HEK293 (cell line): ENCODE data around the gene OVCH1.

ENCODE experiments used
- CTCF ChIA-PET: fragments of 350-600 bp; formaldehyde crosslinking; extraction: SDS; loops from one replicate; lab custom pipeline; 2021; ENCODE audit warnings: antibody characterized with exemption; lab: Yijun Ruan, JAX
- POLR2A ChIA-PET: fragments of 300-600 bp; formaldehyde crosslinking; extraction: SDS; loops from one replicate; lab custom pipeline; 2020; ENCODE audit warnings: antibody characterized with exemption, inconsistent platforms; lab: Yijun Ruan, JAX
- H3K27ac ChIP-seq: fragments of 200-500 bp; sonication (Bioruptor generic); 2 replicates; pipeline ENCODE4 v1.5.1; 2014; ENCODE audit warnings: low read depth, low read length, control low read depth, inconsistent platforms; ENCODE audit errors: extremely low read depth
- H3K36me3 ChIP-seq, 2 experiments: fragments of 200-500 bp in 1 of 2; sonication (Bioruptor generic) in 1 of 2; 1 replicate in 1 of 2; 2 replicates in 1 of 2; pipeline ENCODE4 v1.5.1; 2014 to 2017; ENCODE audit warnings: inconsistent platforms in 2 of 2, low read length in 2 of 2; ENCODE audit not compliant: control insufficient read depth in 2 of 2, insufficient read depth in 1 of 2
- H3K4me1 ChIP-seq: fragments of 200-500 bp; sonication (Bioruptor generic); 2 replicates; pipeline ENCODE4 v1.5.1; 2014; ENCODE audit warnings: mild to moderate bottlenecking, low read length, inconsistent platforms; ENCODE audit not compliant: control insufficient read depth, insufficient read depth
- H3K4me3 ChIP-seq: 2 replicates; pipeline ENCODE4 v1.5.1; 2011; ENCODE audit warnings: low read depth, mild to moderate bottlenecking, control low read depth, low read length, moderate library complexity
- H3K9me3 ChIP-seq: fragments of 200-500 bp; sonication (Bioruptor generic); 2 replicates; pipeline ENCODE4 v1.5.1; 2014; ENCODE audit warnings: low read depth, low read length, inconsistent platforms; ENCODE audit not compliant: control insufficient read depth, insufficient read depth
- EGR2 ChIP-seq: fragments of 450-650 bp; formaldehyde crosslinking; IDR thresholded peaks from 2 replicates; pipeline ENCODE4 v1.5.1; 2016; ENCODE audit warnings: low read depth, missing biosample characterization, missing genetic modification characterization
- HOXD13 ChIP-seq: sonication (generic); formaldehyde crosslinking; IDR thresholded peaks from 2 replicates; pipeline ENCODE4 v1.8.0; 2022; ENCODE audit warnings: missing genetic modification reagents, borderline replicate concordance
- PATZ1 ChIP-seq: fragments of 450-650 bp; formaldehyde crosslinking; IDR thresholded peaks from 2 replicates; pipeline ENCODE4 v1.5.1; 2016; ENCODE audit warnings: missing biosample characterization, missing genetic modification characterization
- PRDM1 ChIP-seq: fragments of 450-650 bp; formaldehyde crosslinking; IDR thresholded peaks from 2 replicates; pipeline ENCODE4; 2016; ENCODE audit warnings: missing biosample characterization, missing genetic modification characterization
- PRDM10 ChIP-seq: fragments of 450-650 bp; formaldehyde crosslinking; IDR thresholded peaks from 2 replicates; pipeline ENCODE4 v1.5.1; 2016; ENCODE audit warnings: missing biosample characterization, missing genetic modification characterization
- PRDM6 ChIP-seq: fragments of 450-650 bp; formaldehyde crosslinking; IDR thresholded peaks from 2 replicates; pipeline ENCODE4 v1.5.1; 2017; ENCODE audit warnings: missing biosample characterization, missing genetic modification characterization
- SCRT1 ChIP-seq: fragments of 450-650 bp; formaldehyde crosslinking; IDR thresholded peaks from 2 replicates; pipeline ENCODE4 v1.5.1; 2016; ENCODE audit warnings: missing biosample characterization, missing genetic modification characterization, borderline replicate concordance
- SP2 ChIP-seq: fragments of 450-650 bp; formaldehyde crosslinking; IDR thresholded peaks from 2 replicates; pipeline ENCODE4 v1.5.1; 2016; ENCODE audit warnings: missing biosample characterization, missing genetic modification characterization
- ZBTB6 ChIP-seq: fragments of 450-650 bp; formaldehyde crosslinking; IDR thresholded peaks from 2 replicates; pipeline ENCODE4 v1.5.1; 2017; ENCODE audit warnings: missing biosample characterization, missing genetic modification characterization
- ZFHX2 ChIP-seq: fragments of 450-650 bp; formaldehyde crosslinking; conservative IDR thresholded peaks from 2 replicates; pipeline ENCODE4 v1.5.1; 2016; ENCODE audit warnings: missing biosample characterization, missing genetic modification characterization
- ZNF184 ChIP-seq: fragments of 450-650 bp; IDR thresholded peaks from 2 replicates; pipeline ENCODE4 v1.5.1; 2018; ENCODE audit warnings: missing biosample characterization, mild to moderate bottlenecking, missing genetic modification characterization
- ZNF292 ChIP-seq: fragments of 450-650 bp; formaldehyde crosslinking; IDR thresholded peaks from 2 replicates; pipeline ENCODE4 v1.5.1; 2016; ENCODE audit warnings: low read depth, missing biosample characterization, missing genetic modification characterization, borderline replicate concordance
- ZNF335 ChIP-seq: fragments of 450-650 bp; formaldehyde crosslinking; conservative IDR thresholded peaks from 2 replicates; pipeline ENCODE4 v1.5.1; 2016; ENCODE audit warnings: missing biosample characterization, missing genetic modification characterization
- ZNF391 ChIP-seq: fragments of 450-650 bp; formaldehyde crosslinking; IDR thresholded peaks from 2 replicates; pipeline ENCODE4 v1.5.1; 2016; ENCODE audit warnings: low read depth, missing biosample characterization, missing genetic modification characterization, borderline replicate concordance
- ZNF521 ChIP-seq: fragments of 450-650 bp; formaldehyde crosslinking; IDR thresholded peaks from 2 replicates; pipeline ENCODE4 v1.5.1; 2017; ENCODE audit warnings: missing biosample characterization, mild to moderate bottlenecking, missing genetic modification characterization
- ZNF560 ChIP-seq: fragments of 450-650 bp; formaldehyde crosslinking; IDR thresholded peaks from 2 replicates; pipeline ENCODE4 v1.5.1; 2017; ENCODE audit warnings: missing biosample characterization, missing genetic modification characterization, borderline replicate concordance
- ZNF596 ChIP-seq: fragments of 450-650 bp; IDR thresholded peaks from 2 replicates; pipeline ENCODE4 v1.5.0; 2018; ENCODE audit warnings: missing biosample characterization, mild to moderate bottlenecking, missing genetic modification characterization, moderate library complexity
- ZNF660 ChIP-seq: fragments of 450-650 bp; IDR thresholded peaks from 2 replicates; pipeline ENCODE4 v1.5.1; 2018; ENCODE audit warnings: missing biosample characterization, mild to moderate bottlenecking, missing genetic modification characterization
- ZNF76 ChIP-seq: fragments of 450-650 bp; formaldehyde crosslinking; IDR thresholded peaks from 2 replicates; pipeline ENCODE4; 2016; ENCODE audit warnings: low read depth, missing biosample characterization, missing genetic modification characterization, borderline replicate concordance
- TF ChIP-seq, protein P1 (sequence below): fragments of 450-650 bp; formaldehyde crosslinking; IDR thresholded peaks from 2 replicates; pipeline ENCODE4 v1.5.1; 2016; ENCODE audit warnings: missing biosample characterization, missing genetic modification characterization

Gene OVCH1

GRCh38 chr12:29428633-29429032 lies 68.9 kb downstream of the OVCH1 start:
- POLR2A ChIA-PET: no interaction called here
- CTCF ChIA-PET: interaction anchor here (1.1 kb wide), 1 partner anchor 8 kb away, joined by 4 read pairs; no protein-coding TSS in a partner anchor
- Histone ChIP-seq H3K4me3 (no peak overlapping the region), H3K27ac (no peak overlapping the region), H3K4me1 (no peaks in the 10 kb centered on the region), H3K9me3 (no peaks in the 10 kb centered on the region), H3K36me3 (no peaks in the 10 kb centered on the region)
- TF ChIP-seq ZBTB6 (tag by site-specific recombination) (peak; percentile 14; the same call in 1 of the 2 replicates), SCRT1 (tag by site-specific recombination) (no peak), PRDM6 (tag by site-specific recombination) (peak; percentile 55), ZNF660 (tag by site-specific recombination) (peak; percentile 60; the same call in 1 of the 2 replicates), PATZ1 (tag by site-specific recombination) (no peak)

DNA sequence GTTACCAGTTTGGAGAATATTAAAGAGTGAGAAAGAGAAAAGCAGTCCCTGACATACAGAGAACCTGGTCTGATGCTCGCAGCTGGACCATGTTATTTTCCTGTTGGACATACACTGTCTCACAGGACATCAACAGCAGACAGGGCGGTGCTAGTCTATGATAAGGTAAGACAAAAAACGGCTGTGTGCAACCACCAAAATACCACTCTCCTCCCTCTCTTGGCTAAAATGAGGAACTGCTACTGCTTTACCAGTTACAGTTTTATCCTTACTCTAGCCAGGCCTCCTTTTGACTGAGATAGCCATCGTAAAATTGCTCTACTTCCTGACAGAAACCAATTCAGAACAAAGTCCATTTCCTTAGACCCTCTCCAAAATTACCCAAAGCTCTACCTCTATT lies 69.5 kb downstream of the OVCH1 start:
- Histone ChIP-seq H3K9me3 (no peaks in the 10 kb centered on the region), H3K27ac (no peak overlapping the region), H3K4me3 (no peak overlapping the region), H3K4me1 (no peaks in the 10 kb centered on the region), H3K36me3 (no peaks in the 10 kb centered on the region)
- ChIA-PET CTCF (interaction anchor here (1.1 kb wide), 1 partner anchor 8 kb away, joined by 4 read pairs; no protein-coding TSS in a partner anchor), POLR2A (no interaction called here)
- no peak for TF ChIP-seq ZNF391
- TF ChIP-seq, protein P1, sequence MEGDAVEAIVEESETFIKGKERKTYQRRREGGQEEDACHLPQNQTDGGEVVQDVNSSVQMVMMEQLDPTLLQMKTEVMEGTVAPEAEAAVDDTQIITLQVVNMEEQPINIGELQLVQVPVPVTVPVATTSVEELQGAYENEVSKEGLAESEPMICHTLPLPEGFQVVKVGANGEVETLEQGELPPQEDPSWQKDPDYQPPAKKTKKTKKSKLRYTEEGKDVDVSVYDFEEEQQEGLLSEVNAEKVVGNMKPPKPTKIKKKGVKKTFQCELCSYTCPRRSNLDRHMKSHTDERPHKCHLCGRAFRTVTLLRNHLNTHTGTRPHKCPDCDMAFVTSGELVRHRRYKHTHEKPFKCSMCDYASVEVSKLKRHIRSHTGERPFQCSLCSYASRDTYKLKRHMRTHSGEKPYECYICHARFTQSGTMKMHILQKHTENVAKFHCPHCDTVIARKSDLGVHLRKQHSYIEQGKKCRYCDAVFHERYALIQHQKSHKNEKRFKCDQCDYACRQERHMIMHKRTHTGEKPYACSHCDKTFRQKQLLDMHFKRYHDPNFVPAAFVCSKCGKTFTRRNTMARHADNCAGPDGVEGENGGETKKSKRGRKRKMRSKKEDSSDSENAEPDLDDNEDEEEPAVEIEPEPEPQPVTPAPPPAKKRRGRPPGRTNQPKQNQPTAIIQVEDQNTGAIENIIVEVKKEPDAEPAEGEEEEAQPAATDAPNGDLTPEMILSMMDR (tag by site-specific recombination): no peak
- no peak for TF ChIP-seq ZNF76

DNA sequence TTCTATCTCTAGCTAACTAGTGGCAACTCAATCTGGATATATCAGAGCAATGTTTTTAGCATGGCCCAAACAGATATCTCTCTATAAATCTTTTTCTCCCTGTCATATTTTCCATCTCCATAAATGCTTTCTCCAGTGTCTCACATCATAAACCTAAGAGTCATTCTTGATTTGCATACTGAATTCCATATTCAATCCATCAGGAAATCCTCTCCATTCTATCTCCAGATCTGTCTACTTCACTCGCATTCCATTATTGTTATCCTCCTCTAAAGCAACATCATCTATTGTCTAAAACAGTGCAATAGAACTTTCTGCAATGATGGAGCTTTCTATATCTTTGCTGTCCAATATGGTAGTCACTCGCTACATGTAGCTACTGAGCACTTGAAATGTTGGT lies 71.0 kb downstream of the OVCH1 start:
- H3K9me3 ChIP-seq: no peaks in the 10 kb centered on the region
- ChIA-PET CTCF (interaction anchor here (0.7 to 1.4 kb wide), 2 partner anchors 10 to 397 kb away, joined by 3 read pairs; no protein-coding TSS in a partner anchor), POLR2A (no interaction called here)
- H3K27ac ChIP-seq: no peak overlapping the region
- no peak overlapping the region for H3K4me3 ChIP-seq
- no peaks in the 10 kb centered on the region for H3K36me3 ChIP-seq
- H3K4me1 ChIP-seq: no peaks in the 10 kb centered on the region
- TF ChIP-seq ZNF292 (tag by site-specific recombination) (no peak), HOXD13 (CRISPR knock-in tag) (no peak), ZFHX2 (no peak), PRDM10 (tag by site-specific recombination) (no peak), EGR2 (tag by site-specific recombination) (no peak), ZNF560 (no peak), ZNF521 (tag by site-specific recombination) (no peak), ZNF335 (tag by site-specific recombination) (no peak), ZNF596 (tag by site-specific recombination) (no peak), PRDM1 (tag by site-specific recombination) (no peak), SP2 (tag by site-specific recombination) (no peak), ZNF184 (tag by site-specific recombination) (no peak)
